Measurements from ENCODE around the gene PANK2. TPM values are rescaled to one million over a fixed set of nuclear protein-coding genes. Genes with fewer than 3 reads are reported as not detected.

Gene PANK2
- total RNA-seq, 2 experiments from 2014 or later: 49.0 to 51.1 TPM

DNA sequence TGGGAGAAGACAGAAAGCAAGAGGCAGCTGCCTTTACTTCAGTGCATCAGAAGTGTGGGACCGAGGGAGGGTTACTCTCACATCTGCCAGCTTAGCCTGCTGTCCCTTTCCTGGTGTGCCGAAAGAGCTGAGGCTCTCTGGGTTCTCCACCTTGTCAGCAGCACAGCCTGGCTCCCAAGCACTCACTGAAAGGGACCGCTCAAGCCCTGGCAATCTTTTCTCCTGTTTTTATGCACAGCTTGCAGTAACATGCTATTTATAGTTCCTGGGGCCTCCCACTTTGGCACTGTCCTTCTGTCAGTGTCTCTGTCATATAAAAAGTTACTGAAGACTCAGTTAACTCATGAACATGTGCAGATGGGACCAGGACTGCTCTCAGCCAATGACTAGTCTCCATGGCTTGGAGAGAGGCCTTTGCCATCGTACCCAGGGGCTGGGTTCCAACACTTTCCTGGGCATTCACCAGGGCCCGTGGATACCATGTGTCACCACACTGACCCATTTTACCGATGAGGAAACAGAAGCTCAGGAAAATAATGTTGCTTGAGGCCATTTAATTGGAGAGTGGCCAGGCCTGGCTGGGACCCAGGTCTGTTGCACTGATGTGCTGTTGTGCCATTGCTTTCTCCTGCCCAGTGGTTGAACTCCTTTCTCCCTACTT is 46.2 kb downstream of the PANK2 start:
- Histone ChIP-seq H3K4me3 (ENCODE audit: low read length) (no peak overlapping the region), H3K27ac (ENCODE audit: low read depth in 1 of 2, low read length in 2 of 2) (no peak overlapping the region), H3K4me1 (ENCODE audit: insufficient read depth, low read length) (peaks cover 16% of the 10 kb centered on the region), H3K27me3 (ENCODE audit: control insufficient read depth in 1 of 2, insufficient read depth in 2 of 2, low read length in 2 of 2) (no peaks in the 10 kb centered on the region), H3K9me3 (ENCODE audit: control insufficient read depth in 1 of 2, insufficient read depth in 1 of 2, low read length in 2 of 2) (peaks cover 3 to 6% of the 10 kb centered on the region in 2 experiments), H3K36me3 (ENCODE audit: insufficient read depth, low read length) (peaks cover 7% of the 10 kb centered on the region)
- H3K27me3 Mint-ChIP-seq: no peaks in the 10 kb centered on the region
- no peak for ATAC-seq (ENCODE audit: poor library complexity)
- no peak for DNase-seq
- TF ChIP-seq, protein P1, sequence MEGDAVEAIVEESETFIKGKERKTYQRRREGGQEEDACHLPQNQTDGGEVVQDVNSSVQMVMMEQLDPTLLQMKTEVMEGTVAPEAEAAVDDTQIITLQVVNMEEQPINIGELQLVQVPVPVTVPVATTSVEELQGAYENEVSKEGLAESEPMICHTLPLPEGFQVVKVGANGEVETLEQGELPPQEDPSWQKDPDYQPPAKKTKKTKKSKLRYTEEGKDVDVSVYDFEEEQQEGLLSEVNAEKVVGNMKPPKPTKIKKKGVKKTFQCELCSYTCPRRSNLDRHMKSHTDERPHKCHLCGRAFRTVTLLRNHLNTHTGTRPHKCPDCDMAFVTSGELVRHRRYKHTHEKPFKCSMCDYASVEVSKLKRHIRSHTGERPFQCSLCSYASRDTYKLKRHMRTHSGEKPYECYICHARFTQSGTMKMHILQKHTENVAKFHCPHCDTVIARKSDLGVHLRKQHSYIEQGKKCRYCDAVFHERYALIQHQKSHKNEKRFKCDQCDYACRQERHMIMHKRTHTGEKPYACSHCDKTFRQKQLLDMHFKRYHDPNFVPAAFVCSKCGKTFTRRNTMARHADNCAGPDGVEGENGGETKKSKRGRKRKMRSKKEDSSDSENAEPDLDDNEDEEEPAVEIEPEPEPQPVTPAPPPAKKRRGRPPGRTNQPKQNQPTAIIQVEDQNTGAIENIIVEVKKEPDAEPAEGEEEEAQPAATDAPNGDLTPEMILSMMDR (IDR thresholded peaks at IDR 0.05): no peak
- no peak overlapping the region for H3K4me3 Mint-ChIP-seq
- peaks cover 32% of the 10 kb centered on the region for H3K4me1 Mint-ChIP-seq (ENCODE audit: low read depth)
- intact Hi-C loops (cut with DNase I, micrococcal nuclease): no loop called here
- no peak overlapping the region for H3K27ac Mint-ChIP-seq
- H3K9me3 Mint-ChIP-seq: peaks cover under 1% of the 10 kb centered on the region
- CTCF ChIA-PET: no interaction called here
- POLR2A ChIA-PET: interaction anchor here (0.6 kb wide), 2 partner anchors 25 to 72 kb away, joined by 3 read pairs; no protein-coding TSS in a partner anchor
- H3K36me3 Mint-ChIP-seq (ENCODE audit: low read depth): peaks cover 42% of the 10 kb centered on the region

DNA sequence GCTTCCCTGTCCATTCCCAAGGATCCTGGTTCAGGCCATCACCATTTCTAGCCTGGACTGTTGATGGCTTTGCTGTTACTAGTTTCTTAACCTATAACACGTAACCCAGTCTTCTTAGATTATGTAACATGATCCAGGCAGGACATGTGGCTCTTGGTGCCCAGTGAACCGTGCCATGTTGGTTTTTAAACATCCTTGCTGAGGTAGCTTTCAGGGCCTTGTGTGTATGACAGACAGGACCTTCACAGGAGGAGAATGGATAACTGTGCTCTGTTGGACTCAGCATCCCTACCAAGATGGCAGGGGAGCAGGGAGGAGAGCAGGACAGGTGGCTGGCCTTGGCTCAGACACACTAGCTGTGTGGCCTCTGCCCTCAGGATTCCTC is 46.8 kb downstream of the PANK2 start:
- Histone ChIP-seq H3K27me3 (ENCODE audit: control insufficient read depth in 1 of 2, insufficient read depth in 2 of 2, low read length in 2 of 2) (no peaks in the 10 kb centered on the region), H3K4me3 (ENCODE audit: low read length) (no peak overlapping the region), H3K4me1 (ENCODE audit: insufficient read depth, low read length) (peaks cover 16% of the 10 kb centered on the region), H3K9me3 (ENCODE audit: control insufficient read depth in 1 of 2, insufficient read depth in 1 of 2, low read length in 2 of 2) (peaks cover 3 to 6% of the 10 kb centered on the region in 2 experiments), H3K36me3 (ENCODE audit: insufficient read depth, low read length) (peaks cover 10% of the 10 kb centered on the region), H3K27ac (ENCODE audit: low read depth in 1 of 2, low read length in 2 of 2) (no peak overlapping the region)
- intact Hi-C loops (cut with DNase I, micrococcal nuclease): no loop called here
- DNase-seq: no peak
- H3K36me3 Mint-ChIP-seq (ENCODE audit: low read depth): peaks cover 47% of the 10 kb centered on the region
- ATAC-seq (ENCODE audit: poor library complexity): no peak
- H3K27ac Mint-ChIP-seq: no peak overlapping the region
- TF ChIP-seq, protein P1 (IDR thresholded peaks at IDR 0.05): no peak
- H3K9me3 Mint-ChIP-seq: peaks cover 3% of the 10 kb centered on the region
- H3K27me3 Mint-ChIP-seq: no peaks in the 10 kb centered on the region
- H3K4me3 Mint-ChIP-seq: no peak overlapping the region
- ChIA-PET CTCF (no interaction called here), POLR2A (interaction anchor here (0.6 kb wide), 1 partner anchor 31 kb away, joined by 3 read pairs; no protein-coding TSS in a partner anchor)
- peaks cover 27% of the 10 kb centered on the region for H3K4me1 Mint-ChIP-seq (ENCODE audit: low read depth)

DNA sequence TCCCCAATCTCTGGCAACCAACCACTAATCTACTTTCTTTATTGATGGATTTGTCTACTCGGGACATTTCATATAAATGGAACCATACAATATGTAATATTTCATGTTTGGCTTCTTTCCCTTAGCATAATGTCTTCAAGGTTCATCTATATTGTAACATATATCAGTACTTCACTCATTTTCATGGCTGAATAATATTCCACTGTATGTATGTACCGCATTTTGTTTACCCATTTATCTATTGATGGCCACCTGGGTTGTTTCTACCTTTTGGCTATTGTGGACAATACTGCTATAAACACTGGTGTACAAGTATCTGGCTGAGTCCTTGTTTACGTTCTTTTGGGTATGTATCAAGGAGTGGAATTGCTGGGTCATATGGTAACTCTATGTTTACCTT is 48.4 kb downstream of the PANK2 start:
- intact Hi-C loops (cut with DNase I, micrococcal nuclease): no loop called here
- Mint-ChIP-seq H3K4me3 (no peak overlapping the region), H3K9me3 (peaks cover 3% of the 10 kb centered on the region), H3K27me3 (no peaks in the 10 kb centered on the region), H3K27ac (no peak overlapping the region), H3K36me3 (ENCODE audit: low read depth) (peaks cover 58% of the 10 kb centered on the region), H3K4me1 (ENCODE audit: low read depth) (peaks cover 18% of the 10 kb centered on the region)
- peaks cover 11% of the 10 kb centered on the region for H3K4me1 ChIP-seq (ENCODE audit: insufficient read depth, low read length)
- ChIA-PET CTCF (no interaction called here), POLR2A (no interaction called here)
- peaks cover 13% of the 10 kb centered on the region for H3K36me3 ChIP-seq (ENCODE audit: insufficient read depth, low read length)
- no peak for ATAC-seq (ENCODE audit: poor library complexity)
- H3K27ac ChIP-seq (ENCODE audit: low read depth in 1 of 2, low read length in 2 of 2): no peak overlapping the region
- TF ChIP-seq, protein P1 (IDR thresholded peaks at IDR 0.05): no peak
- peaks cover 3 to 6% of the 10 kb centered on the region in 2 experiments for H3K9me3 ChIP-seq (ENCODE audit: control insufficient read depth in 1 of 2, insufficient read depth in 1 of 2, low read length in 2 of 2)
- no peaks in the 10 kb centered on the region for H3K27me3 ChIP-seq (ENCODE audit: control insufficient read depth in 1 of 2, insufficient read depth in 2 of 2, low read length in 2 of 2)
- no peak overlapping the region for H3K4me3 ChIP-seq (ENCODE audit: low read length)
- DNase-seq: no peak
